ENCODE data around the gene MROH2A.

MROH2A gene

GRCh38 chr2:233802132-233802815, 24.1 kb downstream of the MROH2A start:
- DNase-seq: no peak

GRCh38 chr2:233803292-233803911, 25.3 kb downstream of the MROH2A start:
- DNase-seq: no peak

- no peak for DNase-seq
Observed at GRCh38 chr2:233803994-233804393, 25.9 kb downstream of the MROH2A start.

GRCh38 chr2:233807215-233807865, 29.2 kb downstream of the MROH2A start:
- no peak for DNase-seq

DNA sequence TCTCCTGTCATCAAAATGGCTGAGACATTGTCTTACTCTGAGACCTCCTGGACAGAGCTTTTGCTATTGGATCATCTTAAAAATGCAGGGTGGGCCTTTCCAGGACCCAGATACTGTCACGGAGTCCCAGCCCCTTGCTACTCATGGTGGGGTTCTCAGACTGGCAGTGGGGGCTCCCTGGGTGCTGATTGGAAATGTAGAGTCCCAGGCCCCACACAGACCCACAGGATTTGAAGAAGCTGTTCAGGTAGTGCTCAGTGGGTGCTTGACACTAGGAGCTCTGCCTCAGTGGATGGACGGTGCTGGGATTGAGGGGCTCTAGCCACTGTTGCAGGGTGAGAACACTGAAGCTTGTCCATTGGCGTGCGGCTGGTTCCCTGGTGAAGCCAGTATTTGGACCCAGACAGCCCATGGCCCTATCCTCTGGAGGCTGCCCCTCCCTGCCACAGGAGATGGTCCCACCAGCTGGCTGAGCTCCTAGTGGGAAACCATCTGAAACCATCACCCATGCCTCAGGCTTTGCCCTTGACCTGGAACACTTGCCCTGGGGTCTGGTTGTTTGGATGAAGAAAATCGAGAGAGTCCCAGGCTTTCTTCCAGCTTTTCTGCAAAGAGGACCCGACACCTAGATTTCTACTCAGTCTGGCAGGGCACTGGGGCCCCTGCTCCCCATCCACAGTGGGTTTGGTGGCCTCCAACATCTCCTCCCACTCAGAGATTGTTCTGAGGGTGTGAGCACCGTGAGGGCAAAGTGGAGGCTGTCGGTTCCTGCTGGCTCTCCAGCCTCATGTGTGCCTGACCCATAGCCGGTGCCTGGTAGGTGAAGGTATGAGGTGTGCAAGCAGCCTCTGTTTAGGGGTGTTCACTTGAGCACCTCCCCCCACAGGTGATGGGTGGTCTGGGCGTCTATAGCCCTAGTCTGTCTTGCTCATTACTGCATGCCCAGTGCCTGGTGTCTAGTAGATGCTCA, 30.1 kb downstream of the MROH2A start:
- no peak for DNase-seq

DNA sequence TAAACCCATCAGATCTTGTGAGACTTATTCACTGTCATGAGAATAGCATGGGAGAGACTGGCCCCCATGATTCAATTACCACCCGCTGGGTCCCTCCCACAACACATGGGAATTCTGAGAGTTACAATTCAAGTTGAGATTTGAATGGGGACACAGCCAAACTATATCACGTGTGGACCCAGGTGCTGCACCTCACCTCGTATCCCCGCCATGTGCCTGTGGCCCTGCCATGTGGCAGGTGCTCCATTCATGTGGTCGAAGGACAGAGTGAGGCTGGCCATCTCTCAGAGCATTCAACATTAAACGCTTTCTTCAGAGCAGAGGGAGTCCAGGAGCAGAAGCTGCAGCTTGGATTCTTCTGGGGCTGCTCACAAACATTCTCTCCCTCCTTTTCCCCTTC, 32.3 kb downstream of the MROH2A start:
- DNase-seq: no peak

DNA sequence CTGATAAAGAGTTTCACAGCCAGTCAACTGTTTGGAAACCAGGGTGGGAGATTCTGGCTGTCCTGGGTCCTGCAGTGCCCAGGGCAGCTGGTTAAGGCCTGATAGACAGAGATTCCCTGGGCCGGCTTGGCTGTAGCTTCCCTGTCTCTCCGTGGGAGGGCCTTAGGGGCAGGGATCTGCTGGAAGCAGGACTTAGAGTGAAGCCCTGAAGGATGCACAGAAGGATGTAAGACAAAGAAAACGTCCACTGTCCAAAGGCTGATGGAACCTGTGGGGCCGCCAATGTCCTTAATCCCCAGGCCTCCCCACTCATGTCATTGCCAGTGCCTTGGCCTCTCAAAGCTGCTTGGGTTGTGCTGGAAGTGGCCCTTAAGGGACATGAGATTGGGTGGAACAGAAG, 33.0 kb downstream of the MROH2A start:
- no peak for DNase-seq

GRCh38 chr2:233811732-233812131, 33.6 kb downstream of the MROH2A start:
- DNase-seq: no peak

GRCh38 chr2:233813236-233814055, 35.3 kb downstream of the MROH2A start:
- DNase-seq: no peak

GRCh38 chr2:233814056-233814835, 36.1 kb downstream of the MROH2A start:
- no peak for DNase-seq

- no peak for DNase-seq
Observed at GRCh38 chr2:233815861-233816260, 37.7 kb downstream of the MROH2A start.

GRCh38 chr2:233816334-233816733, 38.2 kb downstream of the MROH2A start:
- DNase-seq: no peak

GRCh38 chr2:233816771-233817170, 38.6 kb downstream of the MROH2A start:
- no peak for DNase-seq

GRCh38 chr2:233817361-233817911, 39.3 kb downstream of the MROH2A start:
- no peak for DNase-seq

DNA sequence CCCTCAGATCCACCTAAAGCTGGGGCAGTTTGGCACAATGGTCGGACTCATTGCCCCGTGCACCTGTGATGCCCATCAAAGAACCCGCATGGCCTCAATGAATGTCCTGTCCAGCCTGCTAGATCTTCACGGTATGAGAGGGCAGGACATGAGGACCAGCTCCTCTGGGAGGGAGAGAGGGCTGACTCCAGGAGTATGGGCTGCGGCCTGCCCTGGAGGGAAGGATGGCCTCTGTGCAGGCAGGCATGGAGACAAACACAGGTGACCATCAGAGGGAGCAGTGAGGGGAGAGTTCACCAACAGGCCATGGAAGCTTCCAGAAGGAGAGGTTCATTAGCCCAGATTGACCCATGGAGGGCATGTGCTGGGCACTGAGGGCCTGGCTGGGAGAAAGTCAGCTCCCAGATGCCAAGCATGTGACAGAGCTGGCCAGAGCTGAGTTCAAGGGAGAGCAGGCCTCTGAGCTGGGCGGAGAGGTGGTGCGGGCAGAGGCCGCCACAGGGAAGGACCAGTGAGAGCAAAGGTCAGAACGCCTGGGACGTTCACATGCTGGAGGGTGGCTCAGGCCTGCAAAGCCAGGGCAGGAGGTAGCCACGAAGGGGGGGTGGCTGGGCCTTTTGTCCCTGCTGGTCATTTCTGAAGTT, 40.0 kb downstream of the MROH2A start:
- no peak for DNase-seq

DNA sequence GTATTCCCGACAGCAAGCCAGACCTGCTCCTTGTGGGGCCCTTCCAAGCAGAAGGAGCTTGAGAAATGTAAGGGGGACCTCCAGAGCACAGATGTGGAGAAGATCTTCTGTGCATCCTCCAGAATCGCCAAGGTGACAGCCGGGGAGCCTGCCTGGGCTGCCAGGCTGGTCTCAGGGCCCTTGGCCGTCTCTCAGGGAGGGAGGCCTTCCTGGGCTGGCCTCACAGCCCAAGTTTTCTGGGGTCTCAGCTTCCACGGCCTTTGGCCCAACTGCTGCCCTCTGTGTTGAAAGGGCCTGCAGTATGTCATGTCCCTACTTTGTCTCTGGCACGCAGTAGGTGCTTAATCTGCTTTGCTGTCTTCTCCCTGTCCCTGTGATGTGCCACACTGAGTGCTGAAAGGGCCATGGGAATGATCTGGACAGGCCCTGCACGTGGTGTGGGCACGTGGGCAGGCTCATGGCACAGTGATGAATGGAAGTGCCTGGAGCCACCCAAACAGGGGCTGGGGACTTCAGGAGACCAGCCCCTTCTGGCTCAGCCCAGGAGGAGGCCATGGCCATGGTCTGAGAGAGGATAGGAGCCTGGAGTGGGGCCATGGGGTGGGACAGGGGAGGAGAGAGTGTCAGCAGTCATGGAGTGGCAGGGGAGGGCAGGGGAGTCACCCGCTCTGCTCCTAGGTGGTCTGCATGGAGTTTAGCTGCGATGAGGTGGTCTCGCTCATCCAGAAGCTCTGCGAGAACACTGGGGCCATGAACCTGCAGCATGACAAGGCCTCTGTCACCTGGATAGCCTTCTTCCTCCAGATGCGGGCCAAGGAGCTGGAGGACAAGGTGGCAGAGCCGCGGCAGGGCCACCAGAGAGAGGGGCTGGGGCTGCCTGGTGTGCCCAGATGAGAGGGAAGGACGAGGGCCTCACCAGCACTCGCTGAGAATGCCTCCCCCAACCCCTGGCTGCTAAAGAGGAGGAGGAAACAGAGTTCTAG, 40.8 kb downstream of the MROH2A start:
- no peak for DNase-seq

- no peak for DNase-seq
Observed at GRCh38 chr2:233819884-233820773, 42.0 kb downstream of the MROH2A start.

DNA sequence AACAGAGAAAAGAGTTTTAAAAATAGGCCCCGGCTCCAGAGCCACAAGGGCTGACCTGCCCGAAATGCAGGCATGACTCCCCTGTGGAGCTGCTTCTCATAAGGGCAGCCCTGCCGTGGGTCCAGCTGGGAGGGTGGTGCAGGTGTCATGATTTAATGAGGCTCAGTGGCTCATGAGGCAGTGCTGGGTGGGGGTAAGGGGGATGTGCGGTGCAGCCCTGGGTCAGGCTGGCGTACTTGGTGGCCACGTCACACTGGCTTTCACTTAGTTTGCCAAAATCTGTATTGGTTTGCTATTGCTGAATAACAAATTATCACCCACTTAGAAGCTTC, 42.6 kb downstream of the MROH2A start:
- DNase-seq: no peak

All from activated CD4-positive, alpha-beta T cell treated with anti-CD3 and anti-CD28 coated beads, Interleukin-2, amount 50 U/mL, for 48 hours (primary cell).